Measurements from ENCODE around the gene ST6GAL1.
"Not testable (repeated sequence)": the region's sequence is repeated elsewhere in the genome, so short reads cannot be mapped to it uniquely, and the experiment has no call there.

ST6GAL1 gene

DNA sequence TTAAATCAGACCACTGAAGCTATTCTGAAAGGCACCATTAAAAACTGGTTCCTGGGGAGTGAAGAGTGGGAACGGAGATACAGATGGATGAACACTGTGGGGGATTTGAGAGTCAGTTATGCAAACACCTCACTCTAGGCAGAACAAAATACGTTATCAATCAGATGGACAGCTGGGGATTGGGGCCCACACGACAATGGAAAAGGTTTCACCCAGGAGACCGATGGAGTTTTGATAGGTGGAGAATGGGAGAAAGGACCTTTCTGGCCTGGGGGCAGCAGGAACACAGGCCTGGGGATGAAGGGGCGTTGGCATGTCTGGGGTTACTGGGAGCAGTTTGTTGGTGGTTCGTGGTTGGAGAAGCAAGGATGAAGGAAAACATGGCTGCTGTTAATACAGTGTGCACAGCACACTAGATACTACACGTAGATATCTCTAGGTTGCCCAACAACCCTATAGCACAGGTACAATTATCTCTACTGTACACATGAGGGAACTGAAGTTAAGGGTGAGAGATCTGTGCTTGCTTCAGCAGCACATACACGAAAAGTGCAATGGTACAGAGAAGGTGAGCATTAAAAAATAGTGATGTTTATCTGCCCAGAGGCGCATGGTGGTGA is 16.5 kb downstream of the ST6GAL1 start:
- no peak for DNase-seq

DNA sequence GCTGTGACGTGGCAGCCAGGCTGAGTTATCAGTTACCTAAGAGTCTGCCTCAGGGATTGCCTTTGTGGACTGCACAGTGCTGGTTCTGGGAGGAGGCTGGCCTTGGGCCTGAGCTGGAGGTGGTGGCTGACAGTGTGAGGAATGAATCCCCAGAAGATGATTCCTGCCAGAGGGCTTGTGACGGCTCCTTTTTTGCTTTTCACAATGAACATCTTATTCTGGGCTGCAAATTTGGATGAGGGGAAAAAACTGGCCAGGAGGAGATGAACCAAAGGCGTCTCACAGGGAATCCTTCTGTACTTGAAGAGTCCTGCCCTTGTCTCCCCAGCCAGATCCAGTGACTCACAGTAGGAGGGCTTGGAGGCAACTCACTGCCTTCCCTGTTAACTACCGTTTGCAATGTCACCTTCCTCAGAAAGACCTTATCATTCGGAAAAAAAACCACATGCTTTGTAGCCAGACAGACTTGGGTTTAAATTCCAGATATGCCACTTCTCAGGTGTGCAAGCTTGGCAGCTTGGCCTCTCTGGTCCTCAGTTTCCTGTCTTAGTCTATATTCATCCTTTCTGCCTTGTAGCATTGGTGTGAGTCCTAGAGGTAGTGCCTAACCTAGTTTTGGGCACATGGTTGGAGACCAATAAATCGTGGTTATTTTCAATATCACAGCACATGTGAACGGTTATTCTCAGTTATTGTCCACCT is 19.1 kb downstream of the ST6GAL1 start:
- DNase-seq: no peak

DNA sequence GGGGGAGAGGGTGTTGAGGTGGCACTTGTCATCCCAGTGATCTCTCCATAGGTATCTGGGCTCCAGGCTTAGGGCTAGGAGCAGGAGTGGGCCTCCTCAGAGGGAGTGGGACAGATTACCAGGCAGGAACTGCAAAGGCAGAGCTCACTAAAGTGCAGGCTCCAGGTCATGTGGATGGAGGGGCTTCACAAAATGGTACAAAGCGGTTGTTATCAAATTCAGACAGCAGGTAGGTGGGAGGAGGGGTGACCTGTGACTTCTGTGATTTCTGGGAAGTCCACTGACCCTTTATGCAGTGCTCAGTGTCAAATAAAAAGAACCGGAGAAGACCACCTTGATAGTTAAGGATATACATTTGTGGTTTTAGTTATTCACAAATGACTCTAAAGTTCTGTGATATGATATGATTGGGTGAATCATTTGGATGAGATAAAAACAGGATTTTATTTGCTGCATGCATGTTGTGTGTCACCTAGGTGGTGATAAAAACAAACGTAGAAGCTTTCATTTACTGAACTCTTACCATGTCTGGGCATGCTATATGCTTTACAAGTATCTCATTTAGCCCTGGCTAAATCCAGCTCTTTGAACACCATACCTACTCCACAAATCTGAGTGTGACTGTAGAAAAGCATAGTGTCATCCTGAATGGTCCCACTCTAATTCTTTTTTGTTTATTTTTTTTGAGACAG is 20.2 kb downstream of the ST6GAL1 start:
- no peak for DNase-seq

DNA sequence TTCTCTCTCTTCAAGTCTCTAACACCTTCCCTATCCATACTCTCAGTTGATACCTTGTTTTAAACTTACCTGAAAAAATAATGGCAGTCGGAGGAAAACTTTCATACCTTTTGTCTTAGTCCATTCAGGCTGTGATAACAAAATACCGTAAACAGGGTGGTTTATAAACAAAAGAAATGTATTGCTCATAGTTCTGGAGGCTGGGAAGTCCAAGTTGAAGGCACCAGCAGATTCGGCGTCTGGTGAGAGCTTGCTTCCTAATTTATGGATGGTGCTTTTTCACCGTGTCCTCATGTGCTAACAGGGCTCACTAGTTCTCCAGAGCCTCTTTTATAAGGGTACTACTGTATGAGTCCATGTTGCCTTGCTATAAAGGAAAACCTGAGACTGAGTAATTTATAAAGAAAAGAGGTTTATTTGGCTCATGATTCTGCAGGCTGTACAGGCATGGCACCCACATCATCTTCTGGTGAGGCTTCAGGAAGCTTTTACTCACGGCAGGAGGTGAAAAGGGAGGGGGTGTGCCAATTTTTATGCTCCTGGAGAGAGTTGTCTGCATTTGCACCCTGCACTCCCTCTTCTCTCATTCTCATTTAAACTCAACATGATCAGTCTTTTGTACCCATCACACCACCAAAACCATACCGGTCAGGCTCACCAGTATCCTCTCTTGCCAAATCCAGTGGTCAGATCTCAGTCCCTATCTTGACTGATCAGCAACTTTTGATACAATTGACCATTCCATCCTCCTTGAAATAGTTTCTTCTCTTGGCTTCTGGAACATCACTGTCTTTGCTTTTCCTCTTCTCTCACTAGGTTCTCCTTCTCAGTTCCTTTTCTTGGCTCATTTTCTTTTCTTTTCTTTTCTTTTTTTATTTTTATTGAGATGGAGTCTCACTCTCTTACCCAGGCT is 21.6 kb downstream of the ST6GAL1 start:
- DNase-seq: no peak

DNA sequence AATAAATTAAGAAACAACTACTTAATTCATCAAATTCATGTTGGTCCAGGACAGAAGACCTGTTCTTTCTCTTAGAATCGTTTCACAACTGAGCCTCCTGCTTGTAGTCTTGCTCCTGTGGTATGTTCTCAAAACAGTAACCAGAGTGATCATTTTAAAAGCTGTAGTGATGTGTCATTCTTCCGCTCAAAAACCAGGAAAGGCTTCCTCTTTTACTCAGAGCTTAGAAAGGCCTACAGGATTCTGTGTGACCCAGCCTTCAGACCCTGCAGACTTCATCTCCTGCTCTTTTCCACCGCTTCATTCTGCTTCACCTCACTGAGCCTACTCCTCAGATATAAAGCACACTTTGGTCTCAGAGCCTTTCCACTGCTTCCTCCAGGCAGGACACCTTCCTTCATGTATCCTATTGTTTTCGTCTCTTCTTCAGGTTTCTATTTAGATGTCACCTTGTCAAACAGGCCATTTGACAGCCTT is 22.7 kb downstream of the ST6GAL1 start:
- peak; percentile 91 for DNase-seq

DNA sequence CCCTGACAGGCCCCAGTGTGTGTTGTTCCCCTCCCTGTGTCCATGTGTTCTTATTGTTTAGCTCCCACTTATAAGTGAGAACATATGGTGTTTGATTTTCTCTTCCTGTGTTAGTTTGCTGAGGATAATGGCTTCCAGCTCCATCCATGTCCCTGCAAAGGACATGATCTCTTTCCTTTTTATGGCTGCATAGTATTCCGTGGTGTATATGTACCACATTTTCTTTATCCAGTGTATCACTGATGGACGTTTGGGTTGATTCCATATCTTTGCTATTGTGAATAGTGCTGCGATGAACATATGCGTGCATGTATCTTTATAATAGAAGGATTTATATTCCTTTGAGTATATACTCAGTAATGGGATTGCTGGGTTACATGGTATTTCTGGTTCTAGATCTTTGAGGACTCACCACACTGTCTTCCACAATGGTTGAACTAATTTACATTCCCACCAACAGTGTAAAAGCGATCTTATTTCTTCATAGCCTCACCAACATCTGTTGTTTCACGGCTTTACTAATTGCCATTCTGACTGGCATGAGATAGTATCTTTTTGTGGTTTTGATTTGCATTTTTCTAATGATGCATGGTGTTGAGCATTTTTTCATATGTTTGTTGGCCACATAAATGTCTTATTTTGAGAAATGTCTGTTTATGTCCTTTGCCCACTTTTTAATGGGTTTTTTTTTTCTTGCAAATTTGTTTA is 23.8 kb downstream of the ST6GAL1 start:
- DNase-seq: not testable (repeated sequence)

DNA sequence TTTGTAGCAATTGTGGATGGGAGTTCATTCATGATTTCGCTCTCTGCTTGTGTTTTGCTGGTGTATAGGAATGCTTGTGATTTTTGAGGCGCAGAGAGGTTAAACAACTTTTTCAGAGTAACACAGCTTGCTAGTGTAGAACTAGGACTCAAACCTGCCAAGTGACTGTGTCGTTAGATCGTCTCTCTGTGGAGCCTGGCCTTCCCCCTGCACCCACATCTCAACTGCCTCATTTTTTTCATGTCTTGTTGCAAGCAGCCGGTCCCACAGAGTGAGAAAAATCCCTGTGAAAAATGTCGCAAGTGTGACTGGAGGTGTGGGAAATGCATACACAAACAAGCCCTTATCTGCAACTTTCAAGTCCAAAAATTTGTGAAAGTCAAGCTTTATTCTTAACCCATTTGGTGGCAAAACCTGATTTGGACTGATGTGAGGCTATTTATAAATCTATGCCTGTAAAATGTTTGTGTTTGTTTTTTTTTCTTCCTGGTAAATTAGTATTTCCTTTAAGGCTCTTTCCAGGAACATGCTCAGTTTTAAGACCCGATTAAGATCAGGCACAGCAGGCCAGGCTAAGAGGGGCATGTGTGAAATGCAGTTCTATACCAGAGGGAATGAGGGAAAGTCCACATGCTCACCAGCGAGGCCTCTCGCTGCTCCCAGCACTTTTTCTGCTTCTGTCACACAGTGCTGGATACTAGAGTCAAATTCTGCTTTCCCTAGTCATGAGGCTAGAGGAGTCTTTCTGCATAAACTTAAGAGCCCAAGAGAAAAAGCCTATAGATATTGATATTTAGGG is 25.8 kb downstream of the ST6GAL1 start:
- DNase-seq: no peak

DNA sequence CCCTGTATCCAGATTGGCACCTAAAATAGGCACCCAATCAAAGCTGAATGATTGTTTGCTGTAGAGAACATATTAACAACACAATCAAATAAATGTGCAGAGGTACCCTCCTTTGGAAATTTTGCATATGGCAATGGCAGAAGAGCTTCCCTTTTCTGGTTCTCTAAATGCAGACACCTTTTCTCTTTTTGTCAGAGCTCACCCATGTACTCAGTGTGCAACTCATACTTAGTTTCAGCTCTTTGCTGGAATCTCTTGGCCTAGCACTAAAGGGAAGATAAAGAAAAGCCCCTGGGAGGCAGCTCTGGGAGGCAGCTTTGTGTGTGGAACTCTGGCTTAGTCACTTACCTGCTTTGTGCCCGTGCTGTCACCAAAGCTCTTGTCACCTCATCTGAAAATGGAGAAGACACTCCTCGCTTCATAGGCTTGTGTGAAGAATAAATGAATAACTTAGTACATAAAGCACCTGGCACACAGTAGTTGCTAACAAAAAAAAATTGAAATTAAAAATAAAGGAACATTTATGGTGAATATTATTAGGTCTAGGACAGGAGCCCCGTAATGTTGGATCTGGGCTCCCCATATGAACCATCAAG is 28.8 kb downstream of the ST6GAL1 start:
- no peak for DNase-seq

DNA sequence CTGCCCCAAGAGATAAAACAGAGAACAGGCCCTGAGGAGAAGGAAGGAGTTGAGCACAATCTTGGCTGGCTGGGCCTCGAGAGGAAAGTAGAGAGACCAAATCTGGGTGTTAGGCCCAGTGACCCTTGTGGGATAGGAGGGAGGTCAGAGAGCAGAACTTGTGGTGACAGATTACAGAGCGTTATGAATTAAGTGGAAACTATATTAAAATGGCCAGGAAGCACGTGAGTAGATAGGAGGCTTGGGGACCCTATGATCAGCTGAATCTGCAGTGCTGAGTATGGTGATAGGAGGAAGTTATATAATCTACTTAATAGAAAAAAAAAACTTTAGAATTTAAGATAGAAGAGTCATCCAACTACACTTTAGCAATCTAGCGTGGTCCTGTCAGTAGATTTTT is 30.0 kb downstream of the ST6GAL1 start:
- no peak for DNase-seq

DNA sequence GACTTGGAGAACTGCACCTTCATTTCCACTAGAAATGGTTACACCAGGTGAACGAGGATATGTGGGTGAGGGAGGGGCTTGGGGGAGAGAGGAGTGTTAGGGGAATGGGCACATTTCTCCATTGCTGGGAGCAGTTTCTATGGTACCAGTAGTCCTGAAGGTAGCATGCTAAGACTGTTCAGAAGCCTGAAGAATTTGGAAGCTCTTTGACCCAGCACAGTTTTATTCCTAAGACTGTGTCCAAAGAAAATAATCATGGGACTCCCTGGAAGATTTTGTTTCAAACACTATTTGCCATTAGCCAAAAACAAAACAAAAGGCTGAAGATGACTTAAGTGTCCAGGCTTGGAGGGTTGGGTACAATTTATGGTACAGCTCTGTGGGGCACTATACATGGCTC is 32.1 kb downstream of the ST6GAL1 start:
- DNase-seq: no peak

DNA sequence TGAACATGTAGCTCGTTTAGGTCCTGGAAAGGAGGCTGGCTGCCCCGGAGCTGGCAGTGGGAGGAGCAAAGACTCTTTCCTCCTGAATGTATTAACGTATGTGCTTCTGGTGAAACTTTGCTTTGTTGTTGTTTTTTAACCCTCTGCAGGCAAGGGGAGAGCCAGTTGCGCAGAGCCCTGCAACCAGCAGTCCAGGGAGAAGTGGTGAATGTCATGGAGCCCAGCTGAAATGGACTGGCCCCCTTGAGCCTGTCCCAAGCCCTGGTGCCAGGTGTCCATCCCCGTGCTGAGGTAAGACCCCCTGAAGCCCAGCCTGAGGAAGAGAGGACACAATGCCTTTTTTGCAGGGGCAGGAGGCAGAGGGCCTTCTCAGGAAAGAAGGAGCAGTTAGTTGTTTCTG is 33.3 kb downstream of the ST6GAL1 start:
- DNase-seq: no peak

DNA sequence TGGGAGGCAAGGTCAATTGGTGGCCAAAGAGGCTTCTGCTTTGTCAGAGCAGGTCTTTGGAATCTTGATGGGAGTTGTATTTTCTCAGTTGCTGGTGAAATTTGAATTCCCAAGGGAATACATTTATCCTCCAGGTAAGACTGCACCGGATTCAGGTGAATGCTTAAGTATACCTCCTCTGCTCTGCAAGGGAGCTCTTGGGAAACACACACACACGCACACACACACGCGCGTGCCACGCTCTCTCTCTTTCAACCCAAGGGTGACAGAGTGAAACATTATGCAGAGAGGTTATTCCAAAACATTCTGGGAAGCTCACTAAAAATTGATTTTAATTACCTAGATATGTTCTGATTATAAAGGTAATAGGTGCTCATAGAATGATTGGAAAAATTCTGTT is 33.7 kb downstream of the ST6GAL1 start:
- DNase-seq: no peak

DNA sequence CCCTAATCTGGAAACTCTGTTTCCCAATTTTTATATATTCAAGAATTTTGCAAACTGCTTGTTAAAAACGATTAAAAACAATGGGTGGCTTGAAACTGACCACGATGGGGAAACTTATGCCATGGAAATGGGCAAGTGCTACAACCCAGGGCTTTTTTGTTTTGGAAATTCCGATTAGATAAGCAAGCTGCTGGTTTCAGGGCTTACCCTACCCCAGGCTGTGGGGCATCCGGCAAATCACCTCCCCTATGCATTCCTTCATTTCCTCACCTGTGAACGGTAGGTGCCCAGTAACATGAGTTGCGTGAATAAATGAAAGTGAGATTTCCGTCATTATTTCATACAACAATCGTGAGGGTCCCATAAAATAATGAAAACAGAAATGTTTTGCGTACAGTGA is 34.3 kb downstream of the ST6GAL1 start:
- no peak for DNase-seq

DNA sequence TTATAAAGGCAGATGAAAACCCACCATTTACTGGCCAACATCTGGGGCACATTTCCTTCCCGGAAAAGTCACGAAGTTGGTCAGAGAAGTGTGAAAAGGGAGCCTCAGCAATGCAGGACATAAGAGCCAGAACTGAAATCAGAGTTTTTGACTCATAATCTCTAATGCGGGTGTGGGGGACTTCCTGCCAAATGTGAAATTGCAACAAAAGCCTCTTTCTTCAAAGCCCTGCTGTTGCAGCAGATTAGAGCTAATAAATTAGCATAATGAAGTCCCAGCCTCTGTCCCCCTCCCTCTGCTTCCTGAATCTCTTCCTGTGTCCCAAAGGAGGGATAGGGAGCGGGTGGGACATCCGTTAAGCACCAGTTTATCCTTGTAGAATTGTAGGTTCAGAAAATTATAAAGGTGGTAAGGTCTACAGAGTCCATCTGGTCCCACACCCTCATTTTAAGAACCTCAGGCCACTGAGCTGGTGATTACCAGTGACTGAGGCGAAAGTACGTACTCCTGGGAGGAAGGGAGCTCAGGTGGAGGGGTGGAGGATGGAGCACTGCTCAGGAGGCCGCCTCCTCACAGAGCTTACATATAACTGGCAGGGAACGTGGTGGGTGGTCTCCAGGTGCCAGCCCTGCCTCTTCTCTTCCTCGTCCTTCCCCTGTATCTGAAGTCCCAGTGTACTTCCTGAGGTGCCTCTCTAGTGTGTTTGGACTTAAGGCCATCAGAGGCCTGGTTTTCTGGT is 35.0 kb downstream of the ST6GAL1 start:
- no peak for DNase-seq

DNA sequence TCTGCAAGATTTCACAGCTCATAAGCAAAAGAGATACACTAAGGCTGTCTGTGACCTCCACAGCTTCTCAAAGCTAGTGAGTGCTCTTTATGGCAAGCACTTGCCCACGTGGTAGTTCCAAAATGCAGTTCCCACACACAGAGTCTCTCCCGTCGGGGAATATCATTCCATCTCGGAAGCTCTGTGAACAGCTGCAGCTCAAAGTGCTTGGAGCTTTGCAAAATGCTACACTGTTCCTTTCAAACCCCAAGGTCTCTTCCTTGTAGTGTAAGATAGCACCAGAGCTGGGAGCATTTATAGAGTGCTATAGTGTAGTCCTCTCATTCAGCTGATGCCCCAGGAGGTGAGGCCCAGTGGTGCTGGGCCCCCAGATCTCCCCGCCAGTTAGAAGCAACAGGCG is 36.1 kb downstream of the ST6GAL1 start:
- DNase-seq: no peak

DNA sequence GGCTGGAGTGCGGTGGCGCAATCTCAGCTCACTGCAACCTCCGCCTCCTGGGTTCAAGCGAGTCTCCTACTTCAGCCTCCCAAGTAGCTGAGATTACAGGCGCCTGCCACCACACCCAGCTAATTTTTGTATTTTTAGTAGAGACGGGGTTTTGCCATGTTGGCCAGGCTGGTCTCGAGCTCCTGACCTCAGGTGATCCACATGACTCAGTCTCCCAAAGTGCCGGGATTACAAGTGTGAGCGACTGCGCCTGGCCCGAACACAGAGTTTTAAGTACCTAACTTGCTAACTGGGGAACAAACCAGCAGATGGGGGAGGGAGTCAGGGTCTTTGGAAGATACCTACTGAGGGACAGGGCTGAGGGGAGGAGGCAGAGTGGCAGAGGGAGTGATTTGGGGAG is 36.9 kb downstream of the ST6GAL1 start:
- not testable (repeated sequence) for DNase-seq

DNA sequence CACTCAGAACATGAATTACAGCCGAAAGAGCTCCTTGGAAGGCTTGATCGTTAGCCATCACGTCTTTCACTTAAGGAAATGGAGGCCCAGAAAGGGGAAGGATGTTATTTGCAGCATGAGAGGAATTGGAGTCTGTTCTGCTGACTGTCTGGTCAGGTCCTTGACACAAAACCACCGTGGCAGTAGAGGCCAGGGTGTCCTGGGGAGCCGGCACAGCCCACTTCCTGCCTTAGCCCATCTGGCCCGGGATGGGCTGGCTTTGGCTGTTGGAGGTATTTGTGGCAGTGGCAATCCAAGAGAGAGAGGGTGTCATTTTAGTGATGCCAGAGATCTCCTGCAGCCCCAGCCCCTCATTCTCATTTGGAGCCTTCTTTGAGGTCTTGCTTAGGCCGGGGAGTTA is 37.4 kb downstream of the ST6GAL1 start:
- DNase-seq: peak; percentile 92

DNA sequence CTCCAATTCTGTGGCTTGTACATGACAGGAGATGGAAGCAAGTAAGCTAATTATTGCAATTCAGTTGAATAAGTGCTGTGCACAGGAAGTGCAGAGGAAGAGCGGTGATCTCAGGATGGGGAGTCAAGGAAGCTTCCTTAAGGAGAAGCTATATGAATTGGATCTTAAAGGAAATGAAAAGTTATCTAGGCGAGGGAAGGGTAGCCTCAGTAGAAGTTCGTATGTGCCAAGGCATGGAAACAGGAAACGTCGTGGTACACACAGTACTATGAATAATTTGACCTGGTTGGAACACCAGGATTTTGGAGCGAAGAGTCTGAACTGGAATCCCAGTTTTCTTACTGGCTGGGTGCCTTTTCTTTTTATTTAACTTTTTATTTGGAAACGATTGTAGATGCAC is 39.3 kb downstream of the ST6GAL1 start:
- DNase-seq: no peak

DNA sequence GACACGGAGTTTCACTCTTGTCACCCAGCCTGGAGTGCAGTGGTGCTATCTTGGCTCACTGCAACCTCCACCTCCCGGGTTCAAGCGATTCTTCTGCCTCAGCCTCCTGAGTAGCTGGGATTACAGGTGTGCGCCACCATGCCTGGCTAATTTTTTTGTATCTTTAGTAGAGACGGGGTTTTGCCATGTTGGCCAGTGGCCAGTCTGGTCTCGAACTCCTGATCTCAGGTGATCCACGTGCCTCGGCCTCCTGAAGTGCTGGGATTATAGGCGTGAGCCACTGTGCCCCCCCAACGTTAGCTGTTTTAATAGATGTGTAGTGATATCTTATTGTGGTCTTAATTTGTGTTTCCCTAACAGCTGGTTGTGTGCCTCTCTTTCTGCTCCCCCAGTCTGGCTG is 40.8 kb downstream of the ST6GAL1 start:
- not testable (repeated sequence) for DNase-seq

DNA sequence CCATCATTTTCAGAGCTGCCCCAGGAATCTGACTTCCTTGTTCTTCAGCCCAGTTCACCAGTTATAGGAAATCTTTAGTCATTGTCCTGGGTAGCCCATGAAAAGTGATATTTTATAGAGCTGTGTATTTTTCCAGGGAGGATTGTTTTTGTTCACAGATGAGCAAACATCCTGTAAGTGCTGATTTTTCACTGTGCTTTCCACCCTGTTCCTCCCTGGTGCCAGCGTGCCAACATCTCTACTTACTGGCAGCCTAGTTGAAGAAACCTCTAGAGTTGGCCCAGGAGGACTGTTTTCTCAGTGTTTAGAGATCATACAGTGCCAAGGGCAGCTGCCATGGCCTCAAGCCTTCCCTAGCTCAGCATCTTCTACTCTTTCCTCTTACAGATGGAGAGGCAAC is 41.3 kb downstream of the ST6GAL1 start:
- no peak for DNase-seq

Data from MV-4-11 (cell line).